ENCODE results near the gene PARD6G. TPM values are rescaled to one million over a fixed set of nuclear protein-coding genes. Genes with fewer than 3 reads are reported as not detected.

PARD6G gene
- total RNA-seq, 2 donors from 2014 or later, result 2.6 to 3.1 TPM

DNA sequence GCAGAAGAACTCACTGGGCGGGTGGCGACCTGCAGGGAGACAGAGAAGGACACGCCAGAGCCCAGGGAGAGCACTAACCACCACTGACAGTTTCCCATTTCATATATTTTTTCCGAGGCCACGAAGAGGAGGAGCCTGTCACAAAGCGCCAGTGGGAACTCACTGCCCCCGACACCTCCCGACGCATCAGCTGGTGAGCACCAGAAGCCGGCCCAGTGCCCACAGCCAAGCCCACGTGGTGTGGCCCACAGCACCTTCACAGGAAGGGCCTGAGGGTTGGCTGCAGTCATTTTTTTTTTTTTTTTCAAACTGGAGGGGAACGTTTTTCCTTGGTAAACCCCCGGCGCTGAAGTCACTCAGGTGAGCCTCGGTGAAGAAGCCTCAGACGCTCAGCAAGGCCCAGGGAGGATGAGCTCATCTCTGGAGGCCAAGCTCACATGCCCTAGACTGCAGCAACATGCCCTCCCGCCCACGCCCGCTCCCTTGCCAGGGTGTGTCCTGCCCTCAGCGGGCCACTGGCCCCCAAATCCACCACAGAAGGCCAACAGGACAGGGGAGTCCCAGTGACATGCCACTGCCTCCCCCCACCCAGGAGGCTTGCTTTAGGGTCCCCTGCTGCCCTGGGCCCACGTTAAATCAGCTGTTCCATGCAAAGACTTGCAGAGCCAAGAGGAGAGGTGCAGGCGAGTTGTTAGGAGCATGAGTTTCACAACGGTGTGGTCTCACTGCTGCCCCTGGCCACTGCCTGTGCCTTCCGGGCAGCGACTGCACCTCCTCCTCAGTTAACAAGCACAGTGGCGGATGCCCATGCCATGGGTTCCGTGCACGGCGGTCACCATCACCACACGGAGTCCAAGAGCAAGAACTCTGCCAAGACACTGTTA is 68.1 kb downstream of the PARD6G start:
- H3K4me3 ChIP-seq, result no peak overlapping the region

DNA sequence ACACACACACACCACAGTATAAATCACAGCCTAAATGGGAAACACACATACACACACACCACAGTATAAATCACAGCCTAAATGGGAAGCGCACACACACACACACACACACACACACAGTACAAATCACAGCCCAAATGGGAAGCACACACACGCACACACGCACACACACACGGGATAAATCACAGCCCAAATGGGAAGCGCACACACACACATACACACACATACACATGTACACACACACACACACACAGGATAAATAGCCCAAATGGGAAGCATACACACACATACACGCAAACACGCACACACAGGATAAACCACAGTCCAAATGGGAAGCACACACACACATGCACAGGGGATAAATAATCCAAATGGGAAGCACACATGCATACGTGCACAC is 70.2 kb downstream of the PARD6G start:
- no peak for ATAC-seq
- no peaks in the 10 kb centered on the region for H3K9me3 ChIP-seq
- H3K4me1 ChIP-seq, result no peaks in the 10 kb centered on the region
- intact Hi-C loops (cut with DNase I), result no loop called here
- 82 to 87% methylated on average over 8 of the region's 8 CpGs for WGBS, 2 donors
- no peak for TF ChIP-seq POLR2A (IDR thresholded peaks at IDR 0.05)
- TF ChIP-seq, protein P1, sequence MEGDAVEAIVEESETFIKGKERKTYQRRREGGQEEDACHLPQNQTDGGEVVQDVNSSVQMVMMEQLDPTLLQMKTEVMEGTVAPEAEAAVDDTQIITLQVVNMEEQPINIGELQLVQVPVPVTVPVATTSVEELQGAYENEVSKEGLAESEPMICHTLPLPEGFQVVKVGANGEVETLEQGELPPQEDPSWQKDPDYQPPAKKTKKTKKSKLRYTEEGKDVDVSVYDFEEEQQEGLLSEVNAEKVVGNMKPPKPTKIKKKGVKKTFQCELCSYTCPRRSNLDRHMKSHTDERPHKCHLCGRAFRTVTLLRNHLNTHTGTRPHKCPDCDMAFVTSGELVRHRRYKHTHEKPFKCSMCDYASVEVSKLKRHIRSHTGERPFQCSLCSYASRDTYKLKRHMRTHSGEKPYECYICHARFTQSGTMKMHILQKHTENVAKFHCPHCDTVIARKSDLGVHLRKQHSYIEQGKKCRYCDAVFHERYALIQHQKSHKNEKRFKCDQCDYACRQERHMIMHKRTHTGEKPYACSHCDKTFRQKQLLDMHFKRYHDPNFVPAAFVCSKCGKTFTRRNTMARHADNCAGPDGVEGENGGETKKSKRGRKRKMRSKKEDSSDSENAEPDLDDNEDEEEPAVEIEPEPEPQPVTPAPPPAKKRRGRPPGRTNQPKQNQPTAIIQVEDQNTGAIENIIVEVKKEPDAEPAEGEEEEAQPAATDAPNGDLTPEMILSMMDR (IDR thresholded peaks at IDR 0.05), result no peak
- H3K27me3 ChIP-seq, result no peaks in the 10 kb centered on the region
- H3K36me3 ChIP-seq (replicated peaks in 1 of 2; ENCODE audit: insufficient read depth in 1 of 2, low read depth in 2 of 2), result no peaks in the 10 kb centered on the region
- H3K4me3 ChIP-seq, result no peak overlapping the region
- no peak for DNase-seq
- no peak overlapping the region for H3K27ac ChIP-seq

More for the DNA sequence above, 68.1 kb downstream of the PARD6G start:
- H3K9me3 ChIP-seq, result no peaks in the 10 kb centered on the region
- H3K27ac ChIP-seq, result no peak overlapping the region
- no peaks in the 10 kb centered on the region for H3K36me3 ChIP-seq (replicated peaks in 1 of 2; ENCODE audit: insufficient read depth in 1 of 2, low read depth in 2 of 2)
- ATAC-seq, result no peak
- WGBS, 2 donors, result 85 to 91% methylated on average over 26 to 30 of the region's 30 CpGs
- intact Hi-C loops (cut with DNase I), result no loop called here
- no peak for DNase-seq
- TF ChIP-seq, protein P1 (IDR thresholded peaks at IDR 0.05), result no peak
- no peak for TF ChIP-seq POLR2A (IDR thresholded peaks at IDR 0.05)
- H3K27me3 ChIP-seq, result no peaks in the 10 kb centered on the region
- no peaks in the 10 kb centered on the region for H3K4me1 ChIP-seq

DNA sequence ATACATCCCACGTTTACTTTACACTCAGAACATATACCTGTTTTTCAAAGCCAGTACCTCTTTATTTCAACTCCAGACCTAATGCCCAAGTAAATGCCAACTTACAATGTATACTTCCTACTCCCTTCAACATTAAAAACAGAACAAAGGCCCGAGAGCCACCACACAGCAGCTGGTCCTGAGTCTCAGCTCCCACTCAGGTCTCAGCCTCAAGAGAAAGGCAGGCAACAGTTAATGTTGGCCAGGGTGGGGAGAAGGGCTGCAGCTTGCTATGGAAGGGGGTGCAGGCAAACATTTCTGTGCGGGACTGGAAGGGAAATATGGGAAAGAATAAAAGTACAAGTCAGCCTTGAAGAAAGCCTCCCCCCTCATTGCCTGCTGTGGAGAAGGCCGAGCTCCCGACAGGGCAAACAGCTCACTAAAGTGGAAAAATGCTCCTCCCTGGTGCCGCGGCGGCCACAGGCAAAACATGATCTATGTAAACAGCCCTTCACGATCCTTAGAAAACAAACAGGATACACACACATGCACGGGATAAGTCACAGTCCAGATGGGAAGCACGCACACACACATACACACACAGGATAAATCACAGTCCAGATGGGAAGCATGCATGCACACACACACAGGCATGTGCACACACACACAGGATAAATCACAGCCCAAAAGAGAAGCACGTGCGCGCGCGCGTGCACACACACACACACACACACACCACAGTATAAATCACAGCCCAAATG is 70.8 kb downstream of the PARD6G start:
- Histone ChIP-seq H3K4me3 (no peak overlapping the region), H3K9me3 (no peaks in the 10 kb centered on the region), H3K36me3 (replicated peaks in 1 of 2; ENCODE audit: insufficient read depth in 1 of 2, low read depth in 2 of 2) (no peaks in the 10 kb centered on the region), H3K27me3 (no peaks in the 10 kb centered on the region), H3K4me1 (peaks cover under 1% of the 10 kb centered on the region), H3K27ac (no peak overlapping the region)
- DNase-seq, result no peak
- intact Hi-C loops (cut with DNase I), result no loop called here
- no peak for ATAC-seq
- no peak for TF ChIP-seq POLR2A (IDR thresholded peaks at IDR 0.05)
- TF ChIP-seq, protein P1 (IDR thresholded peaks at IDR 0.05), result no peak
- 54 to 55% methylated on average over 17 of the region's 17 CpGs for WGBS, 2 donors

DNA sequence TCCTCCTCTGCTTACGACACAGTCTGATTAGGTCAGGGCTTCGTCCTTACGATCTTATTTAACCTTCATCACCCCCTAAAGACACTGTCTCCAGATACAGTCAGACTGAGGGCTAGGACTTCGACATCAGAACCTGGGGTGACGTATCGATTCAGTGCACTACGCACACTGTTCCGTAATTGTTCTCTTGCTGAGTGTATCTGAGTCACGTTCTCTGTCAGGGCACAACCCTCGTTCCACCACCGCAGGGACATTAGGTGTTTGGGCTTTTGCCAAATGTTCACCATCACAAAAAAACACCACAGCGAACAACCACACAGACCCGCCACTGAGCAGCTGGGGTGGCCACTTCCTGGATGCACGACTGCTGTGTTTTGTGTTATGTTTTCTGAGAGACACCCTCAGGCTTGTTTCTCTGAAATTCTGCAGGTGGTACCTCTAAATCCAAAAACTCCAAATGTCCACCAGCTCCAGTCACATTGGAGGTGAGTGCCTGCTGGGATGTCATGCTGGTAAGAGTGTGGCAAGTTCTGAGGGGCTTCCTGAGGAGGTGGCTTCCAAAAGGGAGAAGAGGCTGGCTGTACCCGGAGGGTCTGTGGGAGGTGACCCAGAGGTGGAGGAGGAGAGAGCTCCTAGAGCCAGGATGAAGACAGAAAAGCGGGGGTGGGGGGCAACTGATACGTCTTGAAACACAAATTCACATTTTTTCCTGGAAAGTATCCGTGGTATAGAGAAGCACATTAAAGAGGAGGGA is 71.7 kb downstream of the PARD6G start:
- no peak overlapping the region for H3K27ac ChIP-seq
- DNase-seq (peak in 1 of 4 donors; percentile 22), ATAC-seq (no peak)
- TF ChIP-seq, protein P1 (IDR thresholded peaks at IDR 0.05), result no peak
- no peak for TF ChIP-seq POLR2A (IDR thresholded peaks at IDR 0.05)
- H3K9me3 ChIP-seq, result no peaks in the 10 kb centered on the region
- H3K36me3 ChIP-seq (replicated peaks in 1 of 2; ENCODE audit: insufficient read depth in 1 of 2, low read depth in 2 of 2), result no peaks in the 10 kb centered on the region
- WGBS, 2 donors, result 74 to 85% methylated on average over 17 to 18 of the region's 18 CpGs
- no peak overlapping the region for H3K4me3 ChIP-seq
- intact Hi-C loops (cut with DNase I), result no loop called here
- peaks cover 7% of the 10 kb centered on the region for H3K4me1 ChIP-seq
- no peaks in the 10 kb centered on the region for H3K27me3 ChIP-seq

Measured in body of pancreas (tissue), 4 donors.